SKM-1 (cell line): ENCODE results near the gene SSH3.
A peak's percentile ranks its signal among the peaks of the same experiment; 100 is the strongest.
"Not testable (repeated sequence)": the region's sequence is repeated elsewhere in the genome, so short reads cannot be mapped to it uniquely, and the experiment has no call there.

Source experiments
- DNase-seq: peaks from one replicate; lab custom pipeline; 2025; ENCODE audit not compliant: unreplicated experiment; lab: John Stamatoyannopoulos, UW

SSH3 gene

GRCh38 chr11:67310246-67311050 lies 7.1 kb downstream of the SSH3 start:
- no peak for DNase-seq

- DNase-seq = no peak
Measured at GRCh38 chr11:67311051-67311555, 7.8 kb downstream of the SSH3 start.

DNA sequence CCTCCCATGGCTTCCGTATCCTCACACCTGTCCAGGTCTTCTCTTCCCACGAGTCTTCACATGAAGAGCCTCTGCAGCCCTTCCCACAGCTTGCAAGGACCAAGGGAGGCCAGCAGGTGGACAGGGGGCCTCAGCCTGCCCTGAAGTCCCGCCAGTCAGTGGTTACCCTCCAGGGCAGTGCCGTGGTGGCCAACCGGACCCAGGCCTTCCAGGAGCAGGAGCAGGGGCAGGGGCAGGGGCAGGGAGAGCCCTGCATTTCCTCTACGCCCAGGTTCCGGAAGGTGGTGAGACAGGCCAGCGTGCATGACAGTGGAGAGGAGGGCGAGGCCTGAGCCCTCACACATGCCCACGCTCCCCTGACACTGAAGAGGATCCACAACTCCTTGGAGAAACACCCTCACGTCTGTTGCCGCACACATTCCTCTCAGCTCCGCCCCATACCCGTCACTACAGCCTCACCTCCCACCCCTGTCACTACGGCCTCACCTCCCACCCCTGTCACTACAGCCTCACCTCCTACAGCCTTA lies 8.3 kb downstream of the SSH3 start:
- no peak for DNase-seq

GRCh38 chr11:67312187-67313021 lies 9.1 kb downstream of the SSH3 start:
- peak; percentile 67 for DNase-seq

DNA sequence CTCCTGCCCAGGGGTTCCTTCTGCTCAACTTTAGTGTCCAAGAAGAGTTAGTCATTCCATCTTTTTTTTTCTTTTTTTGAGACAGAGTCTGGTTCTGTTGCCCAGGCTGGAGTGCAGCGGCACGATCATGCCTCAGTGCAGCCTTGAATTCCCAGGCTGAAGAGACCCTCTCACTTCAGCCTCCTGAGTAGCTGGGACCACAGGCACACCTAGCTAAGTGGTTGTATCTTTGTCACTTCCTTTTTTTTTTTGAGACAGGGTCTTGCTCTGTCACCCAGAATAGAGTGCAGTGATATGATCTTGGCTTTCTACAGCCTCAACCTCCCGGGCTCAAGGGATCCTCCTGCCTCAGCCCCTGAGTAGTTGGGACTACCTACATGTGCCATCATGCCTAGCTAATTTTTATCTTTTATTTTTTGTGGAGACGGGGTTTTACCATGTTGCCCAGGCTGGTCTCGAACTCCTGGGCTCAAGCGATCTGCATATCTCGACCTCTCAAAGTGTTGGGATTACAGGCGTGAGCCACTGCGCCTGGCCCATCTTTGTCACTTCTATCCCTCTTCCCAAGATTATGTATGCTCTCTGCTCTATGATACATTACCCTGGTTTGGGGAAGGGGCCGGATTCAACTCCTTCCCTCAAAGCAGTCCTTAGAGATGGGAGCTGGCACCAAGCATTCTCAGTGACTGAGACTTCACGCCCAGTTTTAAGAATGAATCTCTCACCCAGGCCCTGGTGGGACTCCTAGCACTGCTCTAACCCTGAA lies 10.0 kb downstream of the SSH3 start:
- DNase-seq = no peak

GRCh38 chr11:67314218-67314617 lies 10.9 kb downstream of the SSH3 start:
- no peak for DNase-seq

DNA sequence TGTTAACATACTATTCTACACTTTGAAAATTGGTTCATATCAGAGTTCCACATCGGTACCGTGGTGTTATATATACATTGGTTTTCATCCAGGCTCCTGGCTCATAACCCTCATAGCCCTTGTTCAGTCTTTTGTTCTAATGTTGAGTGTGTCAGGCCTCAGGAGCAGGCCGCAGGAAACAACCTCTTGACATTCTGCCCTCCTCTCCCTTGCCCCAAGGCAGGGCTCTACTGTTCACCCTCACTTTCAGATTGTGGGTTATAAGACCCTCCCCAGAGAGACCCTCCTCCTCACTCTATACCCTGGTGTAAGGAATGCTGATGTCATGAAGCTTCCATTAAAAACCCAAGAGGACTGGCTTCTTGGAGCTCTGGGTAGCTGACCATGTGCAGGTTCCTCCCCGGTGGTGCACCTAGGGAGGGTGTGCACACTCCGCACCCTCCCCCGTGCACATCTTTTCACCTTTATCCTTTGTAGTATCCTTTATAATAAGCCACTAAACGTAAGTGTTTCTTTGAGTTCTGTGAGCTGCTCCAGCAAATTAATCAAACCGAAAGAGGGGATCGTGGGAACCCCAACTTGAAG lies 12.1 kb downstream of the SSH3 start:
- no peak for DNase-seq

GRCh38 chr11:67316882-67317204 lies 13.5 kb downstream of the SSH3 start:
- DNase-seq = no peak

- DNase-seq = peak; percentile 91
Measured at GRCh38 chr11:67317205-67317887, 14.0 kb downstream of the SSH3 start.

GRCh38 chr11:67317888-67318555 lies 14.7 kb downstream of the SSH3 start:
- DNase-seq = no peak

- DNase-seq = not testable (repeated sequence)
Measured at GRCh38 chr11:67318876-67319275, 15.5 kb downstream of the SSH3 start.

- no peak for DNase-seq
Measured at GRCh38 chr11:67320011-67320410, 16.7 kb downstream of the SSH3 start.

DNA sequence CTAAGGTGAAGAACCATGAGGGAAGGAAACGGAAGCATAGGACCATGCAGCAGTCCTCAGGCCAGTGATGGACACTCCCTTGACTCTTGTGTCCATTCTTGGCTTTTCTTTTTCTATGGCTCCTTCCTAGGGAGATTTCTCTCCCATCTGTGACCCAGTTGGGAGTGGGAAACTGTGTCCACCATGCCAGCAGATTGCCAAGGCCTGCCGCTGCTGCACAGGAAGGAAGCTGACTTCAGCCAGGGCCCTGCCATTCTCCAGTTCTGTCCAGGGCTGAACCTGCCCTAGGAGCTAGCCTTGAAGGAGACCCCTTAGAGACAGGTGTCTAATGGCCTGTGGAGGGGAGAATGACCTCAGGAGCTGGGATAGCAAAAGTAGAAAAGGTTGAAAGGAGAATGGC lies 17.4 kb downstream of the SSH3 start:
- no peak for DNase-seq

GRCh38 chr11:67321313-67321871 lies 18.1 kb downstream of the SSH3 start:
- DNase-seq = no peak

DNA sequence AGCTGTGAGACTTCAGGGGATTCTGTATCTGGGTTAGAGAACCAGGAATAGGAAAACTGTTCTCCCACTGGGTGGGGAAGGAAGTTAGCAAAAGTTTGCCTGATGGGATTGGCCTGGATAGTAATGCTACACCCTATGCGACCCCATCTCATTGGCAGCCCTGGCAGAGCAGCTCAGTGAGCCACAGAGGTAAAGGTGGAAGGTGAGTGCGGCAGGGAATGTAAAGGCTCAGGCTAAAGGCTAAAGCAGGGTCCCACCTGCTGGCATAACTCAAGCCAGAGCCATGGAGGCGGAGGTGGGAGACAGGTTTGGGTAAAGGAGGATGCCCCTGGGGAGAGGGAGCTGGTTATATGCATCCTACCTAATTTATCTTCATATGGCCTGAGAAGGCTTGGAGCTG lies 18.7 kb downstream of the SSH3 start:
- DNase-seq = no peak

DNA sequence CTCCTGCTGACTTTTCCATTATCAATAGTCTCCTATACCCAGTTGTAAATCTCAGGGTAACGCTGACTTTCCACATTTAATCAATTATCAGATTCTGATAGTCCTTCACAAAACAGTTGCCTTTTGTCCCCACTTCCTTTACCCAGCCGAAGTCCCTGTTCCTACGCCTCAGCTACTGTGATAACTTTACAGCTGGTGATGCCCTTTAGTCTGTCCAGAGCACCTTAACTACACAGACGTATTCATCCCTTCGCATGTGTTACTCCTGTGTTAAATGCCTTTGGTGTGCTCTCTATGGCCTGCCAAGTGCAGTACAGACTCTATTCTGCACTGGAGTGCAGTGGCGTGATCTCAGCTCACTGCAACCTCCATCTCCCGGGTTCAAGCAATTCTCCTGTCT lies 20.2 kb downstream of the SSH3 start:
- no peak for DNase-seq

- DNase-seq = no peak
Measured at GRCh38 chr11:67332081-67332691, 28.9 kb downstream of the SSH3 start.

DNA sequence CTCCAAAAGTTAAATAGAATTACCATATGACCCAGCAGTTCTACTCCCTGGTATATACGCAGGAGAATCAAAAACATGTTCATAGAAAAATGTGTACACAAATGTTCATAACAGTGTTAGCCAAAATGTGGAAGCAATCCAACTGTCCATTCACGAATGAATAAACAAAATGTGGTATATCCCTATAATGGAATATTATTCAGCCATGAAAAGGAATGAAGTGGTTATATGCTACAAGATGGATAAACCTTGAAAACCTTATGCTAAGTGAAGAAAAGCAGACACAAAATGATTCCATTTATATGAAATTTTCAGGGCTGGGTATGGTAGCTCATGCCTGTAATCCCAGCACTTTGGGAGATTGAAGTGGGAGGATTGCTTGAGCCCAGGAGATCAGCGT lies 33.9 kb downstream of the SSH3 start:
- no peak for DNase-seq

GRCh38 chr11:67344264-67344663 lies 40.9 kb downstream of the SSH3 start:
- no peak for DNase-seq
